HCT116 (cell line): ENCODE results near the gene WNK2. TPM values are rescaled to one million over a fixed set of nuclear protein-coding genes. Genes with fewer than 3 reads are reported as not detected.
A peak's percentile ranks its signal among the peaks of the same experiment; 100 is the strongest.

ENCODE experiments used
- ATAC-seq: fragments of 200-7000 bp; cut with Tn5 transposase; 2 replicates; pipeline ENCODE4 v1.9.1; 2020; ENCODE audit warnings: mild to moderate bottlenecking, moderate library complexity
- BruUV-seq: library from RNA; stranded (reverse); fragments of 400-500 nt; replicated peaks from 2 replicates; lab custom pipeline; 2021; lab: Mats Ljungman, UMichigan
- CTCF ChIA-PET: fragments of 300-600 bp; sonication (Branson Sonifier 250); formaldehyde crosslinking; loops from one replicate; lab custom pipeline; 2021; ENCODE audit warnings: antibody characterized with exemption; lab: Charles Lee
- POLR2A ChIA-PET: fragments of 300-600, 350-600 bp; sonication (Branson Sonifier 250); formaldehyde crosslinking; loops from one replicate; lab custom pipeline; 2021; ENCODE audit warnings: antibody characterized with exemption; lab: Charles Lee
- RAD21 ChIA-PET, 2 experiments: fragments of 300-600 bp; sonication (Branson Sonifier 250); formaldehyde crosslinking; loops; one replicate each; lab custom pipeline; 2023; ENCODE audit warnings: low total read pairs in 2 of 2; ENCODE audit not compliant: uncharacterized antibody in 2 of 2, unreplicated experiment in 2 of 2, low non-redundant PET in 1 of 2; lab: Charles Lee
- DNase-seq: peaks from one replicate; pipeline ENCODE4 v3.0.0-alpha.2; 2010; ENCODE audit warnings: low read depth, low spot score
- H2AFZ ChIP-seq: fragments of 200-600 bp; shearing (Covaris generic), sonication (generic); 2 replicates; pipeline ENCODE4 v1.6.1; 2017; ENCODE audit warnings: low read depth, mixed run types, mixed read lengths, antibody characterized with exemption, low read length; ENCODE audit not compliant: poor library complexity, severe bottlenecking
- H3K27ac ChIP-seq: 2 replicates; pipeline ENCODE4 v1.5.1; 2012; ENCODE audit warnings: low read depth, low read length
- H3K27me3 ChIP-seq: fragments of 200-600 bp; sonication (generic); 2 replicates; pipeline ENCODE4 v1.6.1; 2016; ENCODE audit warnings: mixed run types, low read length, mixed read lengths; ENCODE audit not compliant: insufficient read depth
- H3K36me3 ChIP-seq, 2 experiments: fragments of 200-500 bp in 1 of 2; fragments of 200-600 bp in 1 of 2; sonication (Bioruptor generic) in 1 of 2; sonication (generic) in 1 of 2; 2 replicates each; pipeline versions ENCODE4 v1.5.1 to v1.6.1; 2014 to 2016; ENCODE audit warnings: low read length in 2 of 2, inconsistent platforms in 1 of 2, mixed read lengths in 1 of 2, mixed run types in 1 of 2; ENCODE audit not compliant: insufficient read depth in 2 of 2, control insufficient read depth in 1 of 2
- H3K4me1 ChIP-seq, 2 experiments: fragments of 200-600 bp in 1 of 2; sonication (generic) in 1 of 2; 2 replicates each; pipeline versions ENCODE4 v1.5.1 to v1.6.1; 2012 to 2017; ENCODE audit warnings: low read length in 2 of 2, inconsistent platforms in 1 of 2, mild to moderate bottlenecking in 1 of 2, mixed read lengths in 1 of 2, mixed run types in 1 of 2, moderate library complexity in 1 of 2; ENCODE audit not compliant: insufficient read depth in 2 of 2, control insufficient read depth in 1 of 2
- H3K4me2 ChIP-seq: fragments of 200-600 bp; sonication (generic); 2 replicates; pipeline ENCODE4 v1.6.1; 2017; ENCODE audit warnings: mixed run types, low read length, mixed read lengths
- H3K4me3 ChIP-seq, 2 experiments: fragments of 200-600 bp in 1 of 2; sonication (generic) in 1 of 2; replicated peaks in 1 of 2; 2 replicates each; pipeline ENCODE4 v1.5.1; 2011 to 2016; ENCODE audit warnings: low read length in 2 of 2, control low read depth in 1 of 2, low read depth in 1 of 2, mild to moderate bottlenecking in 1 of 2, mixed read lengths in 1 of 2, mixed run types in 1 of 2
- H3K79me2 ChIP-seq: fragments of 200-600 bp; sonication (generic); 2 replicates; pipeline ENCODE4 v1.6.1; 2017; ENCODE audit warnings: mild to moderate bottlenecking, mixed run types, low read length, moderate library complexity, mixed read lengths; ENCODE audit not compliant: insufficient read depth
- H3K9ac ChIP-seq: fragments of 200-600 bp; sonication (generic); 2 replicates; pipeline ENCODE4 v1.6.1; 2016; ENCODE audit warnings: low read length, mixed read lengths
- H3K9me2 ChIP-seq: fragments of 200-600 bp; sonication (generic), shearing (Covaris generic); 2 replicates; pipeline ENCODE4 v1.6.1; 2017; ENCODE audit warnings: mixed run types, mild to moderate bottlenecking, moderate library complexity; ENCODE audit not compliant: insufficient read depth
- H3K9me3 ChIP-seq, 2 experiments: fragments of 200-500 bp in 1 of 2; fragments of 200-600 bp in 1 of 2; sonication (Bioruptor generic) in 1 of 2; sonication (generic) in 1 of 2; 2 replicates each; pipeline ENCODE4 v1.6.1; 2014 to 2017; ENCODE audit warnings: low read length in 2 of 2, mixed read lengths in 2 of 2, inconsistent platforms in 1 of 2, low read depth in 1 of 2, mild to moderate bottlenecking in 1 of 2, mixed run types in 1 of 2, moderate library complexity in 1 of 2; ENCODE audit not compliant: control insufficient read depth in 1 of 2, insufficient read depth in 1 of 2
- H4K20me1 ChIP-seq: fragments of 200-600 bp; sonication (generic), shearing (Covaris generic); 2 replicates; pipeline ENCODE4 v1.6.1; 2017; ENCODE audit warnings: mixed run types, mild to moderate bottlenecking, moderate library complexity; ENCODE audit not compliant: insufficient read depth
- CBX3 ChIP-seq: IDR thresholded peaks from 2 replicates; pipeline ENCODE4 v1.6.1; 2012; ENCODE audit warnings: low read depth
- ELF1 ChIP-seq: IDR thresholded peaks from 2 replicates; pipeline ENCODE4 v1.6.1; 2012; ENCODE audit warnings: low read depth, borderline replicate concordance
- POLR2A ChIP-seq: IDR thresholded peaks from 2 replicates; pipeline ENCODE4 v1.7.0; 2011; ENCODE audit warnings: borderline replicate concordance; ENCODE audit not compliant: insufficient read depth, insufficient read length; ENCODE audit errors: extremely low read depth
- RAD21 ChIP-seq: IDR thresholded peaks from 2 replicates; pipeline ENCODE4 v1.6.1; 2012; ENCODE audit warnings: low read depth, mild to moderate bottlenecking
- SIN3A ChIP-seq: IDR thresholded peaks from 2 replicates; pipeline ENCODE4 v1.6.1; 2012; ENCODE audit warnings: low read depth
- SP1 ChIP-seq: IDR thresholded peaks from 2 replicates; pipeline ENCODE4 v1.6.1; 2012; ENCODE audit warnings: low read depth
- TCF7L2 ChIP-seq: IDR thresholded peaks from 2 replicates; pipeline ENCODE4 v1.7.0; 2011; ENCODE audit warnings: borderline replicate concordance, inconsistent platforms; ENCODE audit not compliant: insufficient read depth, insufficient read length; ENCODE audit errors: extremely low read depth
- YY1 ChIP-seq: IDR thresholded peaks from 2 replicates; pipeline ENCODE4 v1.6.1; 2011; ENCODE audit warnings: low read length, low read depth, moderate library complexity, mild to moderate bottlenecking; ENCODE audit not compliant: insufficient replicate concordance; ENCODE audit errors: extremely low read depth
- intact Hi-C: fragments of 100-400 bp; cut with micrococcal nuclease; formaldehyde crosslinking; loops from 2 replicates; pipeline ENCODE4 v1.10.0; 2022
- total RNA-seq: library from RNA; stranded (reverse); gene quantifications from one replicate; pipeline ENCODE4 v1.2.1, GENCODE V29; 2021; ENCODE audit not compliant: unreplicated experiment
- TF ChIP-seq, protein P1 (sequence below), 3 experiments: fragments of 200-600 bp in 1 of 3; sonication (generic) in 1 of 3; IDR thresholded peaks in 2 of 3; conservative IDR thresholded peaks in 1 of 3; 2 replicates each; pipeline ENCODE4 v1.5.1; 2012 to 2017; ENCODE audit warnings: low read depth in 2 of 3, low read length in 2 of 3, antibody characterized with exemption in 1 of 3, borderline replicate concordance in 1 of 3, control low read depth in 1 of 3, mild to moderate bottlenecking in 1 of 3, mixed read lengths in 1 of 3, mixed run types in 1 of 3, moderate library complexity in 1 of 3; ENCODE audit not compliant: insufficient read depth in 1 of 3
- TF ChIP-seq, protein P2 (sequence below): IDR thresholded peaks from 2 replicates; pipeline ENCODE4 v1.6.1; 2012

WNK2 gene
- total RNA-seq, 1 experiment from 2014 or later, result 24.4 TPM

DNA sequence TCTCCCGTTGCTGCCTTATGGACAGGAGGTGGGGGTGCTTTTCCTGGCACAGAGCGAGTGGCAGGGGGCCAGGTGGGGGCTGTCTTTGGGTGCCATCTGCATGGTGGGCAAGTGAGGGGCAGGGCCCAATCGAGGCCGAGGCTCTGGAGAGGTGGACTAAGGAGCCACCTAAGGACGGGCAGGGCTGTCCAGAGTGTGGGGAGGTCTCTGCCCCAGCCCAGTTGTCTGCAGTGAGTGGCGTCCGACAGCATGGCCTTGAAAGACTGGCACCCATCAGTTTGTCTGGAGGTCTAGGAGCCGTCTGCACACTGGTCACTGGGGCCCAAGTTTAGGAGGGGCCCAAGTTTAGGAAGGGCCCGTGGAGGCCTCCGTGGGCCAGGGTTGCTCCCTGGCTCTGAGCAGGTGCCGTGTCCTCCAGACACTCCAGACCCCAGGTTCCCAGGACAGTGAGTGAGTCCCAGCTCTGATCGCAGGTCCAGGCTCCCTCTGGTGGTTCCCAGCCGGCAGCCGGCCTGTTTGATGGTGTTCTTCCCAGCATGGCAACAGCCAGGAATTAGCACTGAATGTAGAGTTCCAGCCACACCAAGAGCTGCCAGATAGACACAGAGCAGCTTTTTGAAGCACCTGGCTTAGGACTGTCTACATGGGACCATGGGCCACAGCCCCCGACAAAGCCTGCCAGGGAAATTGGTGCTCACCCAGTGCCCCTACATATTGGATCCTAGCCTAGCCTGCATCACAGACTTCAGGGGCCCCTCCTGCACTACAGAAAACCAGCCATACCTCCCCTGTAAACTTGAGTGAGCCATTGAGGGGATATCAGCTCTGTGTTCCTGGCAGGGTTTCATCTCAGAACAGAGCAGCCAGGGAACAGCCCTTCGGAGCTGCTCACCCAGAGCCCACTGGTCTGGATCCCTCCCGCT, 120.9 kb downstream of the WNK2 start:
- ChIA-PET CTCF (interaction anchor here (1.0 to 1.9 kb wide), 6 partner anchors 144 to 301 kb away, joined by 3 to 8 read pairs (median 4); partner anchors contain the start of gene FAM120AOS), RAD21 (no interaction called here), POLR2A (no interaction called here)
- DNase-seq (no peak), ATAC-seq (peak; percentile 73)
- no peaks in the 10 kb centered on the region for H3K27me3 ChIP-seq
- no peaks in the 10 kb centered on the region for H4K20me1 ChIP-seq
- no peak overlapping the region for H3K9ac ChIP-seq
- no peak overlapping the region for H2AFZ ChIP-seq
- H3K36me3 ChIP-seq, result no peaks in the 10 kb centered on the region; a peak in 1 of 4 replicates
- TF ChIP-seq, protein P1, sequence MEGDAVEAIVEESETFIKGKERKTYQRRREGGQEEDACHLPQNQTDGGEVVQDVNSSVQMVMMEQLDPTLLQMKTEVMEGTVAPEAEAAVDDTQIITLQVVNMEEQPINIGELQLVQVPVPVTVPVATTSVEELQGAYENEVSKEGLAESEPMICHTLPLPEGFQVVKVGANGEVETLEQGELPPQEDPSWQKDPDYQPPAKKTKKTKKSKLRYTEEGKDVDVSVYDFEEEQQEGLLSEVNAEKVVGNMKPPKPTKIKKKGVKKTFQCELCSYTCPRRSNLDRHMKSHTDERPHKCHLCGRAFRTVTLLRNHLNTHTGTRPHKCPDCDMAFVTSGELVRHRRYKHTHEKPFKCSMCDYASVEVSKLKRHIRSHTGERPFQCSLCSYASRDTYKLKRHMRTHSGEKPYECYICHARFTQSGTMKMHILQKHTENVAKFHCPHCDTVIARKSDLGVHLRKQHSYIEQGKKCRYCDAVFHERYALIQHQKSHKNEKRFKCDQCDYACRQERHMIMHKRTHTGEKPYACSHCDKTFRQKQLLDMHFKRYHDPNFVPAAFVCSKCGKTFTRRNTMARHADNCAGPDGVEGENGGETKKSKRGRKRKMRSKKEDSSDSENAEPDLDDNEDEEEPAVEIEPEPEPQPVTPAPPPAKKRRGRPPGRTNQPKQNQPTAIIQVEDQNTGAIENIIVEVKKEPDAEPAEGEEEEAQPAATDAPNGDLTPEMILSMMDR (IDR thresholded peaks at IDR 0.05 in 2 of 3, conservative IDR thresholded peaks at IDR 0.05 in 1 of 3; ENCODE audit: borderline replicate concordance in 1 of 3, insufficient read depth in 1 of 3, low read depth in 2 of 3, low read length in 2 of 3), result peak; percentile 69 to 72 (median 70); a peak in 5 of 6 replicates
- TF ChIP-seq YY1 (no peak), RAD21 (peak; percentile 86), SP1 (no peak), TCF7L2 (peak; percentile 27), CBX3 (no peak), ELF1 (no peak), POLR2A (no peak), SIN3A (no peak)
- TF ChIP-seq, protein P2, sequence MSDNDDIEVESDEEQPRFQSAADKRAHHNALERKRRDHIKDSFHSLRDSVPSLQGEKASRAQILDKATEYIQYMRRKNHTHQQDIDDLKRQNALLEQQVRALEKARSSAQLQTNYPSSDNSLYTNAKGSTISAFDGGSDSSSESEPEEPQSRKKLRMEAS, result no peak
- no peaks in the 10 kb centered on the region for H3K79me2 ChIP-seq
- no peak overlapping the region for H3K27ac ChIP-seq
- H3K9me3 ChIP-seq, result no peaks in the 10 kb centered on the region
- H3K4me2 ChIP-seq, result no peak overlapping the region
- H3K4me1 ChIP-seq, result no peaks in the 10 kb centered on the region
- H3K9me2 ChIP-seq, result no peaks in the 10 kb centered on the region
- BruUV-seq, result no TSS peak
- intact Hi-C loops, result loop anchor here (2.0 to 10.0 kb wide), 3 partner anchors 196 to 348 kb away; no protein-coding TSS in a partner anchor
- H3K4me3 ChIP-seq, result no peak overlapping the region
